Measurements from ENCODE around the gene SAMHD1. TPM values are rescaled to one million over a fixed set of nuclear protein-coding genes. Genes with fewer than 3 reads are reported as not detected.
"Not testable (repeated sequence)": the region's sequence is repeated elsewhere in the genome, so short reads cannot be mapped to it uniquely, and the experiment has no call there.

The SAMHD1 gene
- total and polyA plus RNA-seq, 4 donors, result 42.0 to 125 (median 45.2) TPM

DNA sequence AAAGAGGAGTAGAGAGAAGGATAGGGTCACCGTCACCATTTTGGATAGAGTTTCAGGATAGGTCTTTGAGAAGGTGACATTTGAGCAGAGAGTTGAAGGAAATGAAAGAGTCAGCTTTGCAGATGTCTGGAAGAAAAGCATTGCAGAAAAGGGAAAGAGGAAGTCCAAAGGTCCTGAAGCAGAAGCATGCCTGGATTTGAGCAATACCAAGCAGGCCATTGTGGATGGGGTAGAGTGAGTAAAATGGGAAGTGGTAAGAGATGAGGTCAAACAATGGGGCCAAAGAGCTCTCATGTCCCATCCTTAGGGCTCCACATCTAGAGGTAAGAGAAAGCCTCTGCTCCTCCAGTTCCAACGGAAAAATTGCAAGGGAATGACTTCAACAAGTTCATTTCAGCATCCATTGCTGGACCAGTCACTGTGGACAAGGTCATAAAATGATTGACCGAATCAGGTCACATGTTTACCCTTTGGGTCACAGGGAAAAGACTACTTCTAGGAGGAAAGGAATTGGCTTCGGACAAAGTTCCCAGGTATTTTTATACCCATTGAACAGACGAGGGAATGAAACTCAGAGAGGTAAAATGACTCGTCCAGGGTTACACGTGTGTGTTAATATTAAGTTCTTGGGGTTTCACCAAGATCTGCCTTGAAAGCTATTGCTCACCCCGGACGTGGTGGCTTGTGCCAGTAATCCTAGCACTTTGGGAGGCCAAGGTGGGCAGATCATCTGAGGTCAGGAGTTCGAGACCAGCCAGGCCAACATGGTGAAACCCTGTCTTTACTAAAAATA lies 6.6 kb upstream of the SAMHD1 start:
- H3K4me3 ChIP-seq (ENCODE audit: low read depth, low read length), result no peak overlapping the region
- H3K9me3 ChIP-seq (ENCODE audit: control insufficient read depth, insufficient read depth, low read length), result no peaks in the 10 kb centered on the region
- H3K36me3 ChIP-seq (ENCODE audit: control insufficient read depth, insufficient read depth, low read length), result no peaks in the 10 kb centered on the region
- H3K27me3 ChIP-seq (ENCODE audit: control insufficient read depth, insufficient read depth, low read length), result no peaks in the 10 kb centered on the region
- no peak for DNase-seq (ENCODE audit: low read depth in 4 of 6, low spot score in 6 of 6)
- H3K27ac ChIP-seq (ENCODE audit: low read depth, low read length), result no peak overlapping the region
- WGBS (ENCODE audit: insufficient coverage), result 89% methylated on average over 10 of the region's 10 CpGs
- no peaks in the 10 kb centered on the region for H3K4me1 ChIP-seq (ENCODE audit: control insufficient read depth, insufficient read depth, low read length)

DNA sequence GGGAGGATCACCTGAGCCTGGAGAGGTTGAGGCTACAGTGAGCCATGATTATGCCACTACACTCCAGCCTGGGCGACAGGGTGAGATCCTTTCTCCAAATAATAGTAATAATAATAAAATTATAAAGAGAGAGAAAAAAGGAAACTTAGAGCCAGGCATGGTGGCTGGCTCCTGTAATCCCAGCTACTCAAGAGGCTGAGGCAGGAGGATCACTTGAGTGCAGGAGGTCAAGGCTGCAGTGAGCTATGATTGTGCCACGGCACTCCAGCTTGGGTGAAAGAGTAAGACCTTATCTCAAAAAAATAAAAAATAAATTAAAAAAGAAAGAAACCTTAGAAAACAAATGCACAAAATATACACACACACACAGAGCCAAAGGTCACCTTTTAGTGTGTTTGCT lies 5.2 kb upstream of the SAMHD1 start:
- no peak for DNase-seq (ENCODE audit: low read depth in 4 of 6, low spot score in 6 of 6)
- Histone ChIP-seq H3K27me3 (ENCODE audit: control insufficient read depth, insufficient read depth, low read length) (no peaks in the 10 kb centered on the region), H3K4me3 (ENCODE audit: low read depth, low read length) (no peak overlapping the region), H3K4me1 (ENCODE audit: control insufficient read depth, insufficient read depth, low read length) (peaks cover 3% of the 10 kb centered on the region), H3K36me3 (ENCODE audit: control insufficient read depth, insufficient read depth, low read length) (no peaks in the 10 kb centered on the region), H3K27ac (ENCODE audit: low read depth, low read length) (no peak overlapping the region), H3K9me3 (ENCODE audit: control insufficient read depth, insufficient read depth, low read length) (no peaks in the 10 kb centered on the region)
- no CpG with 5 or more reads among the region's 2 CpGs for WGBS (ENCODE audit: insufficient coverage)

- Histone ChIP-seq H3K9me3 (ENCODE audit: control insufficient read depth, insufficient read depth, low read length) (no peaks in the 10 kb centered on the region), H3K4me1 (ENCODE audit: control insufficient read depth, insufficient read depth, low read length) (peaks cover 3% of the 10 kb centered on the region), H3K27ac (ENCODE audit: low read depth, low read length) (no peak overlapping the region), H3K36me3 (ENCODE audit: control insufficient read depth, insufficient read depth, low read length) (no peaks in the 10 kb centered on the region), H3K4me3 (ENCODE audit: low read depth, low read length) (no peak overlapping the region), H3K27me3 (ENCODE audit: control insufficient read depth, insufficient read depth, low read length) (no peaks in the 10 kb centered on the region)
- DNase-seq (ENCODE audit: low read depth in 4 of 6, low spot score in 6 of 6), result no peak
- 86% methylated on average over 1 of the region's 3 CpGs for WGBS (ENCODE audit: insufficient coverage)
Measured at GRCh38 chr20:36956016-36956415, 4.5 kb upstream of the SAMHD1 start.

DNA sequence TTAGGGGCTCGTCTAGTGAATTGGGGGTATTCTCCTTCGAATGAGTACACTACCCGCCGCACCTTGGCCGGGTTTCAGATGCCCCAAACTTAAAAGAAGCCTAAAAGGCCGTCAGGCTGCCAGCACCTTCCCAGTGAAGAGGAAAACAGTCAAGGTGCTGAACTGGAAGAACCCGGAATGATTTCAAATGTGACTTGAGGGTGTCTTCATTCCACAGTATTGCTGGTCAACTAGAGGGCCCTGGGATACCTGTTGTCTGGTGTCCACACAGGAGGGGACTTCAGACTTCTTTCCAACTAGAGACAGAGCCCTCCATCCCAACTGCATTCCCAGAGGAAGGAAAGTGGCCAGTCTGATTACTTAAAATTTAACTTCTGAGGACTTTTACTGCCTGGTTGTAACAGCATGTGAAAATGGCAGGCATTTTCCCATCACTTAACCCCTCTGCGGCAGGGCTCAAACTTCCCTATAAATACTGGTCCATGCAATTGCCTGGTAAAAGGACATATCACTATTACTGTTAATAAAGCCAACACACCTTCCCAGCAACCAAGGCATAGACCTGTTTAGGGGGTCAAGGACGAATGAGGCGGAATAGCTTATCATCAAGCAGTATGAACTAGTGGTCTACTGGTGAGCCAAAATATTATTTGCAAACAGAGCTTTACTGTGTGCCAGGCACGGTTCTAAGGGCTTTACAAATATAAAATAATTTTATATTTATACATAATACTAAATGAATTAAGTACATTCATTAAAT lies 651 bp upstream of the SAMHD1 start:
- Histone ChIP-seq H3K4me3 (ENCODE audit: low read depth, low read length) (peak overlapping the region; percentile 96), H3K27ac (ENCODE audit: low read depth, low read length) (peak overlapping the region; percentile 70), H3K4me1 (ENCODE audit: control insufficient read depth, insufficient read depth, low read length) (peaks cover 3% of the 10 kb centered on the region), H3K9me3 (ENCODE audit: control insufficient read depth, insufficient read depth, low read length) (no peaks in the 10 kb centered on the region), H3K36me3 (ENCODE audit: control insufficient read depth, insufficient read depth, low read length) (no peaks in the 10 kb centered on the region), H3K27me3 (ENCODE audit: control insufficient read depth, insufficient read depth, low read length) (no peaks in the 10 kb centered on the region)
- no peak for DNase-seq (ENCODE audit: low read depth in 4 of 6, low spot score in 6 of 6)
- WGBS (ENCODE audit: insufficient coverage), result 0% methylated on average over 5 of the region's 11 CpGs

DNA sequence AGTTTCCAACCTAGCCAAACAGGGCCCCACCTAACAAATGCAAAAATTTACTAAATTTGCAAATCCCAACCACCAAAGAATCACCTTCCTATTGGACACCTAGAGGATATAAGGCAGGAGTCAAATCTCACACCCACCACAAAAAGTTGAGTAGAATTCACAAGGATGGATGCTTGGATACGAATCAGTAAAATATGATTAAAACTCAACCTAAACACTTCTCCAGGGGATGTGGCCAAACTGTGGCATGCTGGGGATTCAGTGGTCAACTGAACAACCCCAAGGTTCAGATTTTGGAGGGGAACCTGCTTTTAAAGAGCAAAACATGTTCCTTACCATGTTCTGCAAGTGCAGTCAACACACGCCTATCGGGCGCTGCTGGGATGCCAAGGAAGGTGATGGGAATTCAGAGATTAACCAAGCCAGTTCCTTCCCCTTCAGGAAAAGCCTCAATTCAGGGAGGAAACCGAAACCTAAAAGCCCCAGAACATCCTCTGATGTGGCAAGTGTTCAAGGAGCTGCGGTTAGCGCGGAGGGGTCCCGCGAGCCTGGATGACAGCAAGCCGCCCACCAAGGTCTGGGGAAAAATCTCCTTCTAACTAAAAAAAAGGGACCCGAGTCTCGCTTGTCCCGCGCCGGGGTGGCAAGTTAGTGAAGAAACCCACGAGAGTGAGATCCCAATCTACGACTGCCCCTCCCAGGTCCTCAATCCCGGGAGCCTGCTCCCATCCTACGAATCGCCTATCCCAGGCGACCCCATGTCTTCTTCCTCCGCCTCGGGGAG lies 902 bp downstream of the SAMHD1 start:
- peak overlapping the region; percentile 96 for H3K4me3 ChIP-seq (ENCODE audit: low read depth, low read length)
- DNase-seq (ENCODE audit: low read depth in 4 of 6, low spot score in 6 of 6), result peak in 2 of 6 donors; percentile 19 to 44
- WGBS (ENCODE audit: insufficient coverage), result 0% methylated on average over 20 of the region's 24 CpGs
- no peaks in the 10 kb centered on the region for H3K9me3 ChIP-seq (ENCODE audit: control insufficient read depth, insufficient read depth, low read length)
- peaks cover 3% of the 10 kb centered on the region for H3K4me1 ChIP-seq (ENCODE audit: control insufficient read depth, insufficient read depth, low read length)
- no peaks in the 10 kb centered on the region for H3K27me3 ChIP-seq (ENCODE audit: control insufficient read depth, insufficient read depth, low read length)
- peak overlapping the region; percentile 81 for H3K27ac ChIP-seq (ENCODE audit: low read depth, low read length)
- peaks cover 4% of the 10 kb centered on the region for H3K36me3 ChIP-seq (ENCODE audit: control insufficient read depth, insufficient read depth, low read length)

- no peak for DNase-seq (ENCODE audit: low read depth in 4 of 6, low spot score in 6 of 6)
- Histone ChIP-seq H3K27me3 (ENCODE audit: control insufficient read depth, insufficient read depth, low read length) (no peaks in the 10 kb centered on the region), H3K27ac (ENCODE audit: low read depth, low read length) (no peak overlapping the region), H3K4me1 (ENCODE audit: control insufficient read depth, insufficient read depth, low read length) (peaks cover 2% of the 10 kb centered on the region), H3K4me3 (ENCODE audit: low read depth, low read length) (no peak overlapping the region), H3K9me3 (ENCODE audit: control insufficient read depth, insufficient read depth, low read length) (no peaks in the 10 kb centered on the region), H3K36me3 (ENCODE audit: control insufficient read depth, insufficient read depth, low read length) (peaks cover 22% of the 10 kb centered on the region)
- no CpG with 5 or more reads among the region's 1 CpG for WGBS (ENCODE audit: insufficient coverage)
Measured at GRCh38 chr20:36941401-36941835, 10.1 kb downstream of the SAMHD1 start.

DNA sequence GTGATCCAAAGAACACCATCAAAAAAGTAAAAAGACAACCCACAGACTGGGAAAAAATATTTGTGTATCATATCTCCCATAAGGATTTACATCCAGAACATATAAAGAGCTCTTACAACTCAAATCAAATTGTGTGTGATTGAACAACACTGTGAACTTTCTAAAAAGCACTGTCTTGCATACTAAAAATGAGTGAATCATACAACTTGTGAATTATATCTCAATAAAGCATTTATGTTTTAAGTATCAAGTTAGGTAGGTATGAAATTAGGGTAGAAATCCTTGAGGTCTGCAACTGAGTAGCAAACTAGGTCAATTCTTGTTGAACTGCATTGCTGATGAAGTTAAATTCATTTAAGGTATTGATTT lies 14.1 kb downstream of the SAMHD1 start:
- Histone ChIP-seq H3K9me3 (ENCODE audit: control insufficient read depth, insufficient read depth, low read length) (no peaks in the 10 kb centered on the region), H3K27me3 (ENCODE audit: control insufficient read depth, insufficient read depth, low read length) (no peaks in the 10 kb centered on the region), H3K4me3 (ENCODE audit: low read depth, low read length) (no peak overlapping the region), H3K27ac (ENCODE audit: low read depth, low read length) (no peak overlapping the region), H3K36me3 (ENCODE audit: control insufficient read depth, insufficient read depth, low read length) (peaks cover 21% of the 10 kb centered on the region), H3K4me1 (ENCODE audit: control insufficient read depth, insufficient read depth, low read length) (no peaks in the 10 kb centered on the region)
- no peak for DNase-seq (ENCODE audit: low read depth in 4 of 6, low spot score in 6 of 6)

DNA sequence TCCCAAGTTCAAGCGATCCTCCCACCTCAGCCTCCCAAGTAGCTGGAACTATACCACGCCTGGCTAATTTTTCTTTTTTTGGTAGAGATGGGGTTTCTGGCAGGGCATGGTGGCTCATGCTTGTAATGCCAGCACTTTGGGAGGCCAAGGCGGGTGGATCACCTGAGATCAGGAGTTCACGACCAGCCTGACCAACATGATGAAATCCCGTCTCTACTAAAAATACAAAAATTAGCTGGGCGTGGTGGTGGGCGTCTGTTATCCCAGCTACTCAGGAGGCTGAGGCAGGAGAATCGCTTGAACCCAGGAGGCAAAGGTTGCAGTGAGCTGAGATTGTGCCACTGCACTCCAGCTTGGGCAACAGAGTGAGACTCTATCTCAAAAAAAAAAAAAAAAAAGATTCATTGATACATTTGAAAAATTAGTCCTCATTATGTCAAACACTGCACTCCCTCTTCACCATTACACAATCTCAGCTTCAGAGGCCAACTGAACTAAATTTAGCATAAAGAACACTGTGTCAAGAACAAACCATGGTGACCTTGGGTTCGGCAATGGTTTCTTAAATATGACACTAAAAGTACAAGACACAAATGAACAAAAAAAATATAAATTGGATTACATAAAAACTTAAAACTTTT lies 14.6 kb downstream of the SAMHD1 start:
- not testable (repeated sequence) for H3K27me3 ChIP-seq (ENCODE audit: control insufficient read depth, insufficient read depth, low read length); DNase-seq (ENCODE audit: low read depth in 4 of 6, low spot score in 6 of 6); H3K9me3 ChIP-seq (ENCODE audit: control insufficient read depth, insufficient read depth, low read length); H3K4me1 ChIP-seq (ENCODE audit: control insufficient read depth, insufficient read depth, low read length); H3K4me3 ChIP-seq (ENCODE audit: low read depth, low read length); H3K27ac ChIP-seq (ENCODE audit: low read depth, low read length)
- 94% methylated on average over 3 of the region's 9 CpGs for WGBS (ENCODE audit: insufficient coverage)
- peaks cover 24% of the 10 kb centered on the region for H3K36me3 ChIP-seq (ENCODE audit: control insufficient read depth, insufficient read depth, low read length)

DNA sequence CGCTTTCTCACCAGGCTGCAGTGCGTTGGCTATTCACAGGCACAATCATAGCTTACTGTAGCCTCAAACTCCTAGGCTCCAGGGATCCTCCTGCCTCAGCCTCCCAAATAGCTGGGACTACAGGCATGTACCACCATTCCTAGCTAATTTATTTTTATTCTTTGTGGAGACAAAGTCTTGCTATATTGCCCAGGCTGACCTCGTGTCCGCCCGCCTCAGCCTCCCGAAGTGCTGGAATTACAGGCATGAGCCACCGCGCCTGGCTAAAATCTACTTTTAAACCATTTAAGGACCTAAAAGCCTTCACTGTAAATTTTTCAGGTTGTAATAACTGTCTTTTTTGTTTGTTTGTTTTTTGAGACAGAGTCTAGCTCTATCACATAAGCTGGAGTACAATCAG lies 15.2 kb downstream of the SAMHD1 start:
- no peaks in the 10 kb centered on the region for H3K9me3 ChIP-seq (ENCODE audit: control insufficient read depth, insufficient read depth, low read length)
- DNase-seq (ENCODE audit: low read depth in 4 of 6, low spot score in 6 of 6), result no peak
- WGBS (ENCODE audit: insufficient coverage), result no CpG with 5 or more reads among the region's 8 CpGs
- H3K36me3 ChIP-seq (ENCODE audit: control insufficient read depth, insufficient read depth, low read length), result peaks cover 26% of the 10 kb centered on the region
- no peak overlapping the region for H3K4me3 ChIP-seq (ENCODE audit: low read depth, low read length)
- no peak overlapping the region for H3K27ac ChIP-seq (ENCODE audit: low read depth, low read length)
- no peaks in the 10 kb centered on the region for H3K27me3 ChIP-seq (ENCODE audit: control insufficient read depth, insufficient read depth, low read length)
- H3K4me1 ChIP-seq (ENCODE audit: control insufficient read depth, insufficient read depth, low read length), result no peaks in the 10 kb centered on the region

Measured in spinal cord (tissue), 10 donors.